Activated T-helper 17 cell treated with anti-CD3 and anti-CD28 coated beads, Interleukin-2, amount 50 U/mL, for 72 hours (primary cell): Measurements from ENCODE around the gene GTPBP6. TPM values are rescaled to one million over a fixed set of nuclear protein-coding genes. Genes with fewer than 3 reads are reported as not detected.

Experiments used
- total RNA-seq, 2 donors: library from RNA; stranded (reverse); gene quantifications; one replicate each; pipeline ENCODE4 v1.2.3, GENCODE V29; 2022

GTPBP6 gene
- total RNA-seq, 2 donors from 2014 or later, result 48.2 to 61.2 TPM

Other genes starting within 250 kb of the GTPBP6 start
- gene PLCXD1, start 37.4 kb downstream of the GTPBP6 start, total RNA-seq, result 10 to 100 TPM; 53.0 to 96.2 TPM
- gene PPP2R3B, start 68.1 kb upstream of the GTPBP6 start, total RNA-seq, result 10 to 100 TPM; 19.3 to 22.6 TPM